SK-MEL-5 (cell line): ENCODE results near the gene MPND. TPM values are rescaled to one million over a fixed set of nuclear protein-coding genes. Genes with fewer than 3 reads are reported as not detected.

Experiments
- DNase-seq: peaks from one replicate; pipeline ENCODE4 v3.0.0-alpha.2; 2016; ENCODE audit warnings: low read depth, low spot score
- in situ Hi-C: cut with HindIII; loops from 2 replicates; pipeline ENCODE4 v1.10.0; 2016; ENCODE audit warnings: low sequenced_read_pairs, high pct_unique_total_duplicates, low pct_unique_long_range_greater_than_20kb
- total RNA-seq: library from RNA; depleted of rRNA; stranded (reverse); fragments of >200 nt; shearing (Covaris generic); gene quantifications from 2 replicates; pipeline ENCODE4 v1.2.3, GENCODE V29; 2014

MPND gene
- total RNA-seq, 1 experiment from 2014 or later: 5.3 TPM

- in situ Hi-C loops: no loop called here
- no peak for DNase-seq
Observed at GRCh38 chr19:4386041-4386782, 42.9 kb downstream of the MPND start.

GRCh38 chr19:4388337-4389063 is 45.1 kb downstream of the MPND start:
- in situ Hi-C loops: no loop called here

GRCh38 chr19:4389064-4389375 is 45.7 kb downstream of the MPND start:
- no peak for DNase-seq
- in situ Hi-C loops: no loop called here

More at GRCh38 chr19:4388337-4389063, 45.1 kb downstream of the MPND start:
- DNase-seq: no peak

GRCh38 chr19:4389511-4390016 is 46.2 kb downstream of the MPND start:
- no peak for DNase-seq
- in situ Hi-C loops: no loop called here

GRCh38 chr19:4390017-4390566 is 46.7 kb downstream of the MPND start:
- in situ Hi-C loops: no loop called here
- no peak for DNase-seq

GRCh38 chr19:4390567-4391305 is 47.4 kb downstream of the MPND start:
- in situ Hi-C loops: no loop called here
- DNase-seq: no peak

- in situ Hi-C loops: no loop called here
- DNase-seq: no peak
Observed at GRCh38 chr19:4391306-4391693, 47.9 kb downstream of the MPND start.

- in situ Hi-C loops: no loop called here
- no peak for DNase-seq
Observed at GRCh38 chr19:4391701-4392483, 48.5 kb downstream of the MPND start.

GRCh38 chr19:4393947-4394590 is 50.7 kb downstream of the MPND start:
- no peak for DNase-seq
- in situ Hi-C loops: no loop called here

- no peak for DNase-seq
- in situ Hi-C loops: no loop called here
Observed at GRCh38 chr19:4396949-4397783, 53.8 kb downstream of the MPND start.

GRCh38 chr19:4399812-4400134 is 56.4 kb downstream of the MPND start:
- in situ Hi-C loops: no loop called here
- DNase-seq: no peak

GRCh38 chr19:4400135-4400936 is 57.0 kb downstream of the MPND start, which contains the start of gene SH3GL1:
TSS of gene SH3GL1 (minus strand) at chr19:4400547. CDS start at chr19:4400368, 179 bp downstream.
- peak; percentile 84 for DNase-seq
- in situ Hi-C loops: no loop called here

GRCh38 chr19:4401769-4402170 is 58.4 kb downstream of the MPND start:
- DNase-seq: no peak
- in situ Hi-C loops: no loop called here

- DNase-seq: peak; percentile 99
- in situ Hi-C loops: no loop called here
Observed at GRCh38 chr19:4402171-4403004, 59.0 kb downstream of the MPND start, which contains the start of gene CHAF1A. TSS of gene CHAF1A (plus strand) at chr19:4402640. CDS start at chr19:4402763, 123 bp downstream.
